Measurements from ENCODE around the gene WWC2.

DNA sequence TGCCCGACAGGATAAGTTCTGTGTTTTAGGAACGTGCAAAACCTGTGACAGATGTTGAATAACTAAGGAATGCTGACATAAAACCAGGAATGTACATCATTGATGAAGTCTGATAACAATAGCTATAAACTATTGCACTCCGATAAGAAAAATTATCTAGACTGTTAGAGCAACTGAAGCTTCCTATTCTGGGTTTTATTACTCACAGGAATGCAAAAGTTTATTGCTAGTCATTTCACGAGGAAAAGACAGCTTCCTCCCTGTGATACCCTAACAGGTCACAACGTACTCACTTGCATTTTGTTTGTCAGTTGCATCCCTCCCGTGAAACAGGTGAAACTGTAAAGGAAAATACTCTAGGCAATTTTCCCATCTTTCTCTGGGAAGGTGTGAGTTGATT, 155.1 kb downstream of the WWC2 start:
- TF ChIP-seq, protein P1, sequence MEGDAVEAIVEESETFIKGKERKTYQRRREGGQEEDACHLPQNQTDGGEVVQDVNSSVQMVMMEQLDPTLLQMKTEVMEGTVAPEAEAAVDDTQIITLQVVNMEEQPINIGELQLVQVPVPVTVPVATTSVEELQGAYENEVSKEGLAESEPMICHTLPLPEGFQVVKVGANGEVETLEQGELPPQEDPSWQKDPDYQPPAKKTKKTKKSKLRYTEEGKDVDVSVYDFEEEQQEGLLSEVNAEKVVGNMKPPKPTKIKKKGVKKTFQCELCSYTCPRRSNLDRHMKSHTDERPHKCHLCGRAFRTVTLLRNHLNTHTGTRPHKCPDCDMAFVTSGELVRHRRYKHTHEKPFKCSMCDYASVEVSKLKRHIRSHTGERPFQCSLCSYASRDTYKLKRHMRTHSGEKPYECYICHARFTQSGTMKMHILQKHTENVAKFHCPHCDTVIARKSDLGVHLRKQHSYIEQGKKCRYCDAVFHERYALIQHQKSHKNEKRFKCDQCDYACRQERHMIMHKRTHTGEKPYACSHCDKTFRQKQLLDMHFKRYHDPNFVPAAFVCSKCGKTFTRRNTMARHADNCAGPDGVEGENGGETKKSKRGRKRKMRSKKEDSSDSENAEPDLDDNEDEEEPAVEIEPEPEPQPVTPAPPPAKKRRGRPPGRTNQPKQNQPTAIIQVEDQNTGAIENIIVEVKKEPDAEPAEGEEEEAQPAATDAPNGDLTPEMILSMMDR (IDR thresholded peaks at IDR 0.05): no peak
- no peak for TF ChIP-seq POLR2A (IDR thresholded peaks at IDR 0.05)

All from esophagus squamous epithelium (tissue), 4 donors.